SK-N-SH (cell line): ENCODE data around the gene SCN4A. TPM values are rescaled to one million over a fixed set of nuclear protein-coding genes. Genes with fewer than 3 reads are reported as not detected.
"Not testable (repeated sequence)": the region's sequence is repeated elsewhere in the genome, so short reads cannot be mapped to it uniquely, and the experiment has no call there.

Source experiments
- CTCF ChIA-PET: fragments of 300-600, 350-600 bp; formaldehyde crosslinking; extraction: SDS; loops from one replicate; lab custom pipeline; 2021; lab: Yijun Ruan, JAX
- POLR2A ChIA-PET: fragments of 350-600 bp; sonication (Branson Sonifier 250); formaldehyde crosslinking; extraction: SDS; loops from one replicate; lab custom pipeline; 2020; ENCODE audit warnings: antibody characterized with exemption, inconsistent platforms; lab: Yijun Ruan, JAX
- DNase-seq: peaks from one replicate; pipeline ENCODE4 v3.0.0; 2012
- H2AFZ ChIP-seq: fragments of 200-600 bp; sonication (generic); 2 replicates; pipeline ENCODE4 v1.8.1; 2016; ENCODE audit warnings: antibody characterized with exemption, mild to moderate bottlenecking, low read depth
- H3F3A ChIP-seq: fragments of 200-600 bp; sonication (generic); replicated peaks from 2 replicates; pipeline ENCODE3; 2016; ENCODE audit warnings: antibody characterized with exemption, mild to moderate bottlenecking; ENCODE audit not compliant: insufficient read depth
- H3K27ac ChIP-seq, 2 experiments: fragments of 200-500 bp in 1 of 2; fragments of 200-600 bp in 1 of 2; sonication (Bioruptor generic) in 1 of 2; sonication (generic), shearing (Covaris generic) in 1 of 2; 2 replicates each; pipeline versions ENCODE4 v1.5.1 to v1.6.1; 2014 to 2016; ENCODE audit warnings: low read depth in 2 of 2, inconsistent platforms in 1 of 2, low read length in 1 of 2, mild to moderate bottlenecking in 1 of 2, mixed read lengths in 1 of 2
- H3K27me3 ChIP-seq: fragments of 200-600 bp; sonication (generic), shearing (Covaris generic); 2 replicates; pipeline ENCODE4 v1.6.1; 2016; ENCODE audit warnings: mixed run types; ENCODE audit not compliant: insufficient read depth
- H3K36me3 ChIP-seq, 2 experiments: fragments of 200-500 bp in 1 of 2; fragments of 200-600 bp in 1 of 2; sonication (Bioruptor generic) in 1 of 2; sonication (generic) in 1 of 2; replicated peaks in 1 of 2; 2 replicates each; pipeline versions ENCODE3 to v1.5.1; 2014 to 2016; ENCODE audit warnings: low read length in 1 of 2, mild to moderate bottlenecking in 1 of 2; ENCODE audit not compliant: insufficient read depth in 2 of 2, control insufficient read depth in 1 of 2
- H3K4me1 ChIP-seq, 2 experiments: fragments of 200-500 bp in 1 of 2; fragments of 200-600 bp in 1 of 2; sonication (Bioruptor generic) in 1 of 2; sonication (generic), shearing (Covaris generic) in 1 of 2; 2 replicates each; pipeline versions ENCODE4 v1.5.1 to v1.6.1; 2014 to 2016; ENCODE audit warnings: low read depth in 1 of 2, low read length in 1 of 2, mixed run types in 1 of 2; ENCODE audit not compliant: insufficient read depth in 2 of 2, control insufficient read depth in 1 of 2
- H3K4me2 ChIP-seq: fragments of 200-600 bp; sonication (generic), shearing (Covaris generic); 2 replicates; pipeline ENCODE4 v1.6.1; 2017; ENCODE audit warnings: mixed run types
- H3K4me3 ChIP-seq, 2 experiments: fragments of 200-500 bp in 1 of 2; fragments of 200-600 bp in 1 of 2; sonication (Bioruptor generic) in 1 of 2; sonication (generic), shearing (Covaris generic) in 1 of 2; 2 replicates each; pipeline versions ENCODE4 v1.5.1 to v1.8.1; 2014 to 2016; ENCODE audit warnings: low read depth in 2 of 2, inconsistent platforms in 1 of 2, low read length in 1 of 2, mild to moderate bottlenecking in 1 of 2, mixed read lengths in 1 of 2, moderate library complexity in 1 of 2
- H3K79me2 ChIP-seq: fragments of 200-600 bp; sonication (generic); 2 replicates; pipeline ENCODE4 v1.8.1; 2017; ENCODE audit warnings: mild to moderate bottlenecking; ENCODE audit not compliant: insufficient read depth
- H3K9ac ChIP-seq: fragments of 200-600 bp; sonication (generic); 2 replicates; pipeline ENCODE4 v1.6.1; 2017; ENCODE audit warnings: mixed run types
- H3K9me2 ChIP-seq: fragments of 200-600 bp; sonication (generic); 2 replicates; pipeline ENCODE4 v1.6.1; 2017; ENCODE audit warnings: mixed run types
- H3K9me3 ChIP-seq: fragments of 200-600 bp; sonication (generic); 2 replicates; pipeline ENCODE4 v1.6.1; 2017; ENCODE audit warnings: mixed run types, mild to moderate bottlenecking, moderate library complexity
- H4K20me1 ChIP-seq: fragments of 200-600 bp; sonication (generic); 2 replicates; pipeline ENCODE4 v1.6.1; 2017; ENCODE audit warnings: mild to moderate bottlenecking, mixed run types; ENCODE audit not compliant: insufficient read depth
- FOXM1 ChIP-seq: IDR thresholded peaks from 2 replicates; pipeline ENCODE4 v1.4.0; 2012; ENCODE audit warnings: low read depth, mild to moderate bottlenecking
- MXI1 ChIP-seq: IDR thresholded peaks from 2 replicates; pipeline ENCODE4 v1.6.1; 2012; ENCODE audit warnings: mild to moderate bottlenecking, low read depth, low read length, improper control_type of control experiment
- NRF1 ChIP-seq: IDR thresholded peaks from 2 replicates; pipeline ENCODE4 v1.6.1; 2012; ENCODE audit warnings: low read depth, mild to moderate bottlenecking, low read length
- YY1 ChIP-seq: IDR thresholded peaks from 2 replicates; pipeline ENCODE4 v1.4.0; 2012; ENCODE audit warnings: low read depth, mild to moderate bottlenecking
- WGBS: methylation state at CpG from one replicate; pipeline ENCODE4 v1.1.6; 2017; ENCODE audit warnings: low lambda C conversion rate; 5-methylcytosine and 5-hydroxymethylcytosine counted together
- polyA plus RNA-seq, 3 experiments: library from polyadenylated mRNA; depleted of rRNA; stranded (reverse); fragments of >200 nt; gene quantifications; 2 replicates each; pipeline ENCODE4 v1.2.3, GENCODE V29; 2012
- TF ChIP-seq, protein P1 (sequence below): fragments of 200-600 bp; sonication (generic); IDR thresholded peaks from 2 replicates; pipeline ENCODE4 v1.6.1; 2017; ENCODE audit warnings: antibody characterized with exemption, mild to moderate bottlenecking, moderate library complexity
- TF ChIP-seq, protein P2 (sequence below): IDR thresholded peaks from 2 replicates; pipeline ENCODE4; 2012
- TF ChIP-seq, protein P3 (sequence below): IDR thresholded peaks from 2 replicates; pipeline ENCODE4 v1.6.1; 2012; ENCODE audit warnings: mild to moderate bottlenecking, low read depth, low read length, moderate library complexity

The SCN4A gene
- not detected in 2 replicates for polyA plus RNA-seq (2012; rRNA removed)
- polyA plus RNA-seq (2012; cell fraction: cytosol; rRNA removed) = under 0.01 TPM in 1 of 2 replicates, not detected in the other
- not detected in 2 replicates for polyA plus RNA-seq (2012; cell fraction: nucleus; rRNA removed)

DNA sequence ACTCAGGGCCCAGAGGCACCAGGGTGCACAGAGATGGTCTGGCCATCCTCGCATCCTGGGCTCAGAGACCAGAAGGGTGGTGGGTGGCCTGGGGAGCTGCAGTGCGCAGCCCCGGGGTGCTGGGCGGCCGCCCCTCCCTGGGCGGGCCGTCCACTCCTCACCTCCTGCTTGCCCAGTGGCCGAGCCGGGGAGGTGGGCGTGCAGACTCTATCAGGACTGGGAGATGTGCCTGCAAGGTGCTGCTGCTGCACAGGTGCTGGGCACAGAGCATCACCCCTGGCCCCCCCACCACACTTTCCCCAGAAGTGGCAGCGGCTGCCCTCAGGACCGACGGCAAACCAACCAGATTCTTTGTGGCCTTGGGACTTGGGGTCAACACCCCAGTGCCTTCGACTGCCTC is at the start of gene SCN4A:
Gene SCN4A, minus strand, starts transcription at position 123 of the 400 bp plus-strand sequence. Its CDS starts 77 bp downstream, at position 46.
- Histone ChIP-seq H3K4me3 (no peak within 1 kb of the TSS), H4K20me1 (no peaks in the 10 kb centered on the region), H3K9me2 (no peaks in the 10 kb centered on the region), H3K36me3 (no peaks in the 10 kb centered on the region), H3K27me3 (no peaks in the 10 kb centered on the region), H3K79me2 (no peaks in the 10 kb centered on the region), H3K4me1 (peaks cover 6 to 12% of the 10 kb centered on the region in 2 experiments; a peak in 3 of 4 replicates), H2AFZ (no peak within 1 kb of the TSS), H3K9ac (no peak within 1 kb of the TSS), H3K9me3 (no peaks in the 10 kb centered on the region), H3F3A (no peaks in the 10 kb centered on the region), H3K4me2 (0 out of 2 replicates have a peak within 1 kb of the TSS, but pooled peaks have one; percentile 56), H3K27ac (no peak within 1 kb of the TSS)
- DNase-seq = no peak
- 95% methylated on average over 14 of the region's 14 CpGs for WGBS
- TF ChIP-seq, protein P1, sequence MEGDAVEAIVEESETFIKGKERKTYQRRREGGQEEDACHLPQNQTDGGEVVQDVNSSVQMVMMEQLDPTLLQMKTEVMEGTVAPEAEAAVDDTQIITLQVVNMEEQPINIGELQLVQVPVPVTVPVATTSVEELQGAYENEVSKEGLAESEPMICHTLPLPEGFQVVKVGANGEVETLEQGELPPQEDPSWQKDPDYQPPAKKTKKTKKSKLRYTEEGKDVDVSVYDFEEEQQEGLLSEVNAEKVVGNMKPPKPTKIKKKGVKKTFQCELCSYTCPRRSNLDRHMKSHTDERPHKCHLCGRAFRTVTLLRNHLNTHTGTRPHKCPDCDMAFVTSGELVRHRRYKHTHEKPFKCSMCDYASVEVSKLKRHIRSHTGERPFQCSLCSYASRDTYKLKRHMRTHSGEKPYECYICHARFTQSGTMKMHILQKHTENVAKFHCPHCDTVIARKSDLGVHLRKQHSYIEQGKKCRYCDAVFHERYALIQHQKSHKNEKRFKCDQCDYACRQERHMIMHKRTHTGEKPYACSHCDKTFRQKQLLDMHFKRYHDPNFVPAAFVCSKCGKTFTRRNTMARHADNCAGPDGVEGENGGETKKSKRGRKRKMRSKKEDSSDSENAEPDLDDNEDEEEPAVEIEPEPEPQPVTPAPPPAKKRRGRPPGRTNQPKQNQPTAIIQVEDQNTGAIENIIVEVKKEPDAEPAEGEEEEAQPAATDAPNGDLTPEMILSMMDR = no peak
- TF ChIP-seq, protein P2, sequence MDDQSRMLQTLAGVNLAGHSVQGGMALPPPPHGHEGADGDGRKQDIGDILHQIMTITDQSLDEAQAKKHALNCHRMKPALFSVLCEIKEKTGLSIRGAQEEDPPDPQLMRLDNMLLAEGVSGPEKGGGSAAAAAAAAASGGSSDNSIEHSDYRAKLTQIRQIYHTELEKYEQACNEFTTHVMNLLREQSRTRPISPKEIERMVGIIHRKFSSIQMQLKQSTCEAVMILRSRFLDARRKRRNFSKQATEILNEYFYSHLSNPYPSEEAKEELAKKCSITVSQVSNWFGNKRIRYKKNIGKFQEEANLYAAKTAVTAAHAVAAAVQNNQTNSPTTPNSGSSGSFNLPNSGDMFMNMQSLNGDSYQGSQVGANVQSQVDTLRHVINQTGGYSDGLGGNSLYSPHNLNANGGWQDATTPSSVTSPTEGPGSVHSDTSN = no peak
- TF ChIP-seq FOXM1 = no peak
- ChIA-PET CTCF (interaction anchor here (1.2 to 3.1 kb wide), 5 partner anchors 17 to 56 kb away, joined by 4 to 14 read pairs (median 5); partner anchors contain the start of gene GH1), POLR2A (no interaction called here)

DNA sequence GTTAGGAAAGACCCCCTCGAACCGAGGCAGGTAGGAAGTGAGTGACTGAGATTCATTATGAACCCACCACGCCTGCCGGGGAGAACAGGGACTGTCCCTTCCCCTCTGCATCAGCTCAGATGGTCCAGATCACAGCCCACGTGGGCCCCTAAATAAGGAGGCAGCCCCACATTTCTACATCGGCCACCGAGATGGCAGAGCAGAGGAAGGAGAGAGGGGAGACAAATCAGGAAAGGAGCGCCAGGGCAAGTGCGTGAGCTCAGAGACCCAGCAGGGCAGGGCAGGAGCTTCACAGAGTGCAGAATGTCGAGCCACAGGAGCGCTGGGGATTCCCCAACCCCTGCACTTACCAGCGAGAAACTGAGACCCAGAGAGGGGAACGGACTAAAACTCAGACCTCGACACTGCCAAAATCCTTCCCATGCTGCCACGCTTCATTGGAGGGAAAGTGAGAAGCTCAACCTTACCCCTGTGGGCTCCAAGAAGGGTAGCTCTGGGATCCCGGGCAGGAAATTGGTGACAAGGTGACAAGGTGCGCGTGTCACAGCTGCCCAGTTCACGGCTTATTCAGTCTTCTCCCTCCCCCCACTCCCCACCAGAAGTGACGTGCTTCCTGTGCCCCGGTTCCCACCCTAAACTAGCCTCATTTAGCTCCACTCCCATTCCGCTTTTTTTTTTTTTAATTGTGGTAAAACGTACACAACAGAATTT is 47.5 kb upstream of the SCN4A start, which contains the start of gene ICAM2:
Gene ICAM2, minus strand, starts transcription at position 578 of the 711 bp plus-strand sequence. CDS start 13,942 bp downstream, outside the sequence.
- H4K20me1 ChIP-seq = no peaks in the 10 kb centered on the region
- H3K4me1 ChIP-seq = no peaks in the 10 kb centered on the region
- TF ChIP-seq, protein P3, sequence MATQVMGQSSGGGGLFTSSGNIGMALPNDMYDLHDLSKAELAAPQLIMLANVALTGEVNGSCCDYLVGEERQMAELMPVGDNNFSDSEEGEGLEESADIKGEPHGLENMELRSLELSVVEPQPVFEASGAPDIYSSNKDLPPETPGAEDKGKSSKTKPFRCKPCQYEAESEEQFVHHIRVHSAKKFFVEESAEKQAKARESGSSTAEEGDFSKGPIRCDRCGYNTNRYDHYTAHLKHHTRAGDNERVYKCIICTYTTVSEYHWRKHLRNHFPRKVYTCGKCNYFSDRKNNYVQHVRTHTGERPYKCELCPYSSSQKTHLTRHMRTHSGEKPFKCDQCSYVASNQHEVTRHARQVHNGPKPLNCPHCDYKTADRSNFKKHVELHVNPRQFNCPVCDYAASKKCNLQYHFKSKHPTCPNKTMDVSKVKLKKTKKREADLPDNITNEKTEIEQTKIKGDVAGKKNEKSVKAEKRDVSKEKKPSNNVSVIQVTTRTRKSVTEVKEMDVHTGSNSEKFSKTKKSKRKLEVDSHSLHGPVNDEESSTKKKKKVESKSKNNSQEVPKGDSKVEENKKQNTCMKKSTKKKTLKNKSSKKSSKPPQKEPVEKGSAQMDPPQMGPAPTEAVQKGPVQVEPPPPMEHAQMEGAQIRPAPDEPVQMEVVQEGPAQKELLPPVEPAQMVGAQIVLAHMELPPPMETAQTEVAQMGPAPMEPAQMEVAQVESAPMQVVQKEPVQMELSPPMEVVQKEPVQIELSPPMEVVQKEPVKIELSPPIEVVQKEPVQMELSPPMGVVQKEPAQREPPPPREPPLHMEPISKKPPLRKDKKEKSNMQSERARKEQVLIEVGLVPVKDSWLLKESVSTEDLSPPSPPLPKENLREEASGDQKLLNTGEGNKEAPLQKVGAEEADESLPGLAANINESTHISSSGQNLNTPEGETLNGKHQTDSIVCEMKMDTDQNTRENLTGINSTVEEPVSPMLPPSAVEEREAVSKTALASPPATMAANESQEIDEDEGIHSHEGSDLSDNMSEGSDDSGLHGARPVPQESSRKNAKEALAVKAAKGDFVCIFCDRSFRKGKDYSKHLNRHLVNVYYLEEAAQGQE = no peak
- TF ChIP-seq NRF1 (no peak), YY1 (no peak), MXI1 (no peak)
- H3K27me3 ChIP-seq = no peaks in the 10 kb centered on the region
- 68% methylated on average over 23 of the region's 23 CpGs for WGBS
- ChIA-PET CTCF (interaction anchor here (0.7 to 17.1 kb wide), 13 partner anchors 8 to 262 kb away, joined by 3 to 810 read pairs (median 4); partner anchors contain the start of genes CSHL1, ERN1 and GH1), POLR2A (interaction anchor here (1.2 kb wide), 1 partner anchor 126 kb away, joined by 3 read pairs; no protein-coding TSS in a partner anchor)
- no peaks in the 10 kb centered on the region for H3K79me2 ChIP-seq
- H3K9ac ChIP-seq = no peak within 1 kb of the TSS
- H3K9me3 ChIP-seq = no peaks in the 10 kb centered on the region
- no peaks in the 10 kb centered on the region for H3K9me2 ChIP-seq
- H3K36me3 ChIP-seq = no peaks in the 10 kb centered on the region
- DNase-seq = no peak
- H3K4me3 ChIP-seq = no peak within 1 kb of the TSS
- H3K4me2 ChIP-seq = no peak within 1 kb of the TSS
- no peak within 1 kb of the TSS for H2AFZ ChIP-seq
- peaks cover 4% of the 10 kb centered on the region for H3F3A ChIP-seq
- no peak within 1 kb of the TSS for H3K27ac ChIP-seq

DNA sequence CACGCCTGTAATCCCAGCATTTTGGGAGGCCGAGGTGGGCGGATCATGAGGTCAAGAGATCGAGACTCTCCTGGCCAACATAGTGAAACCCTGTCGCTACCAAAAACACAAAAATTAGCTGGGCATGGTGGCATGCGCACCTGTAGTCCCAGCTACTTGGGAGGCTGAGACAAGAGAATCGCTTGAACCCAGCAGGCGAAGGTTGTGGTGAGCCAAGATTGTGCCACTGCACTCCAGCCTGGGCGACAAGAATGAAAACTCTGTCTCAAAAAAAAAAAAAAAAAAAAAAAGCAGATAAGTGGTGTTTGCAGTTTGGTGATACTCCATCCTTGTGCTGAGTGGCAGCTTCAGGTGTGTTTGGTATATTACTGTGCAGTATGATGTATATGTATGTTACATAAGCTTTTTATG is 46.8 kb upstream of the SCN4A start:
- not testable (repeated sequence) for H3K4me1 ChIP-seq, H3F3A ChIP-seq, H3K9me3 ChIP-seq, H3K79me2 ChIP-seq, H3K27ac ChIP-seq, H3K36me3 ChIP-seq, H4K20me1 ChIP-seq, H3K9me2 ChIP-seq, H2AFZ ChIP-seq, H3K4me2 ChIP-seq, DNase-seq, H3K27me3 ChIP-seq, H3K9ac ChIP-seq, H3K4me3 ChIP-seq
- WGBS = 72% methylated on average over 9 of the region's 9 CpGs
- CTCF ChIA-PET = interaction anchor here (0.7 to 17.1 kb wide), 10 partner anchors 8 to 263 kb away, joined by 3 to 810 read pairs (median 4); partner anchors contain the start of genes ERN1 and GH1
- POLR2A ChIA-PET = interaction anchor here (1.2 kb wide), 1 partner anchor 126 kb away, joined by 3 read pairs; no protein-coding TSS in a partner anchor
